ENCODE results near the gene LAMC1.
A peak's percentile ranks its signal among the peaks of the same experiment; 100 is the strongest.
"Not testable (repeated sequence)": the region's sequence is repeated elsewhere in the genome, so short reads cannot be mapped to it uniquely, and the experiment has no call there.

LAMC1 gene

GRCh38 chr1:183114441-183114840, 91.2 kb downstream of the LAMC1 start:
- no peak for DNase-seq

DNA sequence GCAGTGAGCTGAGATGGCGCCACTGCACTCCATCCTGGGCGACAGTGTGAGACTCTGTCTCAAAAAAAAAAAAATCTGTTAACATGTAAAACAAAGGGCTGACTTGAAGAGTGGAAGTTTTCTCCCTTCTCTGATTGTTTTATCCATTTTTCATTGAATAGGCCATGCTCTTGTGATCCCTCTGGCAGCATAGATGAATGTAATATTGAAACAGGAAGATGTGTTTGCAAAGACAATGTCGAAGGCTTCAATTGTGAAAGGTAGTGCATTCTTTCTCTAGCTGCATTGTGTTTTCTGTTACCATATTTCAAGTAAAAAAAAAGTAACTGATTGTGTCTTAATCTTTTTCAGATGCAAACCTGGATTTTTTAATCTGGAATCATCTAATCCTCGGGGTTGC, 93.2 kb downstream of the LAMC1 start:
- DNase-seq, result no peak

- DNase-seq, result no peak
Measured at GRCh38 chr1:183121609-183122008, 98.4 kb downstream of the LAMC1 start.

DNA sequence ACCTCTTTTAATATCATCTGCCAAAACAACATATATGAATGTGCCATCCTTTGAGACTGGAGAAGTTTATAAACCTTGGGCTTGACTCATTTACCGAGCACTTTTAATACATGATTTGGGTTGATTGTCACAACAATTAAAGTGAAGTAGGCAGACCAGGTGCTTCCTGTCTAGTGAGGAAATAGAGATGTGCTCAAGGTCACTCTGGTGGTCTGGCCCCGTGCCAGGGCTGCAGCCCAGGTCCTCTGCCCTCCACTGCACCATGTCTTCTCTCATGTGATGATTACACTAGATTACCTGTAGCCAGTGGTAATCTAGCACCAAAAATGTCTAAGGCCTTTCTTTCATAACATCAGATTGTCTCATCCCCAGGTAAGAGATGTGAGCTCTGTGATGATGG, 101.0 kb downstream of the LAMC1 start:
- DNase-seq, result peak; percentile 19

DNA sequence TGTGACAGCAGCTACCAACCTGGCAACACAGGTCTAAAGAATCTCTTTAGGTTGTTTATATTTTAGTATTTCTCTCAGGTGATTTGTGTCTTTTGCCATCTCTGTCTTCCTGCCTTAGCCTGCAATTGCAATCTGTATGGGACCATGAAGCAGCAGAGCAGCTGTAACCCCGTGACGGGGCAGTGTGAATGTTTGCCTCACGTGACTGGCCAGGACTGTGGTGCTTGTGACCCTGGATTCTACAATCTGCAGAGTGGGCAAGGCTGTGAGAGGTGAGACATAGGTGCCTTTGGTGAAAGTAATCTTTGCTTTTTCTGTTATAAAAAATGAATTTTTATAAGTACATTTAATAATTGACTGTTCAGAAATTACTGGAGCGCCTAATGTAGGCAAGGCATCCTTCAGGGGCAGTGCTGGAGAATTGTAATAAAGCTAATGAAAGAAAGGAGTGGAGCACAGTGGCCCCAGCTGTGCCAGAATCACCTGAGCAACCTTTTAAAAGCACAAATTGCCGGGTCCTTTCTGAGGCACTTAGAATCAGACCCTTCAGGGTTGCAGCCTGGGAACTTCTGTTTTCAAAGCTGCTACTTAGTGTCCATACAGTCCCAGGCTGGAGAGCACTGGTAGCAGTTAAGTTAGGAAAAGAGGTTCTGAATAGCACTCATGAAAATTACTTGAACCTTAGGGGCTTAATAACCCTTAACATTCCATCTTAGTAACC, 102.2 kb downstream of the LAMC1 start:
- DNase-seq, result no peak

- no peak for DNase-seq
Measured at GRCh38 chr1:183126000-183126366, 102.8 kb downstream of the LAMC1 start.

DNA sequence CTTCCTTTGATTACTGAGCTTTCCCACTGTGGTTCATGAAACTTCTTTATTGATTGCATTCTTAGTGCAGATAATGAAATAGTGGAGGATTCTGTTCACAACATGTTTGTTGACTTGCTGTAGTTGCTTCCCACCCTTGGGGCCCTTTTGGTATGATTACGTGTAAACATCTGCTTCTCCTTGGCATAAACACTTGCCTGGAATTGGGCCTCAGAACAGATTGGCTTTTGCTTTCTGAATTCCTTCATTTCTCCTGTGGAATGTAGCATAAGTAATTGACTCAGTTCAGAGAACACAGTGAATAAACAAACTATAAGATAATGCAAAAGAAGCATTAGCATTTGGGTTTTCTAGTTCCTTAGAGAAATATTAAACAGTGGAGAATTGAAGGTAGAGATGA, 103.3 kb downstream of the LAMC1 start:
- no peak for DNase-seq

GRCh38 chr1:183129921-183130690, 106.9 kb downstream of the LAMC1 start:
- DNase-seq, result no peak

GRCh38 chr1:183131166-183131565, 107.9 kb downstream of the LAMC1 start:
- DNase-seq, result peak; percentile 17

GRCh38 chr1:183135336-183135735, 112.1 kb downstream of the LAMC1 start:
- no peak for DNase-seq

- DNase-seq, result no peak
Measured at GRCh38 chr1:183137782-183138181, 114.6 kb downstream of the LAMC1 start.

DNA sequence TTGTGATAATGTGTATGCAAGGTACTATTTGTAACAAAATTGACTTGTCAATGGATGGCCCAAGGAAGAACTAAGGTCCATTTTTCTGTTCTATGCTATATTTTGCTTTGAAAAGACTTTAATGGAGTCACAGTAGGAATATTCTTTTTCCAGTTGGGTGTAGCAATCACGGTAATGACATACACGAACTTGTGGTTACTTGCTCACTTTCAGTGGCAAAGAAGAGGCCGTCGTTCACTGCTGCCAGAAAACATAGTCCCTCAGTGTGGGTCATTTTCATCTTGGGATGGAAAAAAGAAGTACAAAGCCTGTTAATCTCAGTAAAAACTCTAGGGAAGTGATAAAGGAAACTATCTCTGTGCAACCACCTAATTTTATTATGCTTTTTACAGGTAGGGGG, 115.1 kb downstream of the LAMC1 start:
- DNase-seq, result no peak

DNA sequence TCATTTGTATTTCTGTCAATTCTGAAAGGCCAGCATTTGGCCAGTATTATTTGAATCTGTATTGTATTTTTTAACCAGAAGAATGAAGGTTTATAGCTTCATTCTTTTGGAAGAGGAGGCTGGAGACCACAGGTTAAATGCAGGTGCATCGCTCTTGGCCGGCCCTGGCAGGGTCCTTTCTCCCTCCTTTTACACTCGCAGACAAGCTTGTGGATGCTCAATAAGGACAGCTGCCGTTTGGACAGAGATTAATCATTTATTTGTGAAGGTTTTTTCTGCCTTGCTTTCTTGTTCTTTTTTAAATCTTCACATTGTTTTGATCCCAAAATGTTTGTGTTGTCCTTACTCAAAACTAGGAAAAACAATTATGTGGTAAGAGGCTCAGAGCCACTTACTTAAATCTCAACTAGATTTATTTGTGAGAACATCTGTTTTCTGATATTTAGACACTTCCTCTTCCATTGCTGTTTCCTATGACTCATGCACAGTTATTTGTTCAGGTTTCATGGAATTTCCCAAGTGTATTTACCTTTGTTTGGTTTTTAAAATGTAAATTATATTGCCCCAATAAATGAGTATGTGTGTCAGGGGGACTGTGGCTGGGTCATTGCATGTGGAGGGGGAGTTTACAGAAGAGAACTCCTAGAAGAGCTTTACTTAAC, 116.2 kb downstream of the LAMC1 start:
- no peak for DNase-seq

DNA sequence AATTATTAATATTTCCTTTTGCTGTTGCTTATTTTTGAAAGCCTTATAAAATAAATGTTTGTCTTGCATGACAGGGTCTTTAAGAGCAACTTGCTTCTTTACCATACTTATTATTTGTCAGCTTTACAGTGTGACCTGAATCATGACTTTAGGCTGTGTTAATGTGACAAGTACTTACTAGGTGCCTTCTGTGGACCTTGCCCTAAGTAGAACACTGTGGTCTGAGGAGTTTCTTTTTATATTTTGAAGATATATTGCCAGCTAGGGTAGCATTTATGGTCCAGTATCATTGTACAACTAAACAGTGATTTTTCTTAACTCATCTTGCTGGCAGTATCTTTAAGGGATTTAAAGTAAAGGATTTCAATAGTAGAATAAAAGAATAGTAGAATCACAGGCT, 117.4 kb downstream of the LAMC1 start:
- DNase-seq, result no peak

DNA sequence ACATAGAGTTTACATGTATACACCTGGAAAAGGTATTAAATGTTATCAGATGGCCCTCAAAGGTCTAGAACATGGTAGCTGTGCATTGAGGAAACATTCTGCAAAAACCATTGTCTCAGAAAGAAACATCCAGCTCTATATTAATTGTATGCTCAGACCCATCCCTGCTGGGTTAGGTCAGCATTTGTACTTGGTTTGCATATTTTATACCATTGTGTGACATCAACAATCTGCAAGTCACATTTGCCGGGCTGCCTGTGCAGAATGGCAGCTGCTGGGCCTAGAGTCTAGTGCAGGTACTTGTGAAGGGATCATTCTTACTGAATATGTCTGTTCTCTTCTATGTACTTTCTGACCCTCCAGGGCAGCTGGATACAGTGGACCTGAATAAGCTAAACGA, 119.0 kb downstream of the LAMC1 start:
- no peak for DNase-seq

DNA sequence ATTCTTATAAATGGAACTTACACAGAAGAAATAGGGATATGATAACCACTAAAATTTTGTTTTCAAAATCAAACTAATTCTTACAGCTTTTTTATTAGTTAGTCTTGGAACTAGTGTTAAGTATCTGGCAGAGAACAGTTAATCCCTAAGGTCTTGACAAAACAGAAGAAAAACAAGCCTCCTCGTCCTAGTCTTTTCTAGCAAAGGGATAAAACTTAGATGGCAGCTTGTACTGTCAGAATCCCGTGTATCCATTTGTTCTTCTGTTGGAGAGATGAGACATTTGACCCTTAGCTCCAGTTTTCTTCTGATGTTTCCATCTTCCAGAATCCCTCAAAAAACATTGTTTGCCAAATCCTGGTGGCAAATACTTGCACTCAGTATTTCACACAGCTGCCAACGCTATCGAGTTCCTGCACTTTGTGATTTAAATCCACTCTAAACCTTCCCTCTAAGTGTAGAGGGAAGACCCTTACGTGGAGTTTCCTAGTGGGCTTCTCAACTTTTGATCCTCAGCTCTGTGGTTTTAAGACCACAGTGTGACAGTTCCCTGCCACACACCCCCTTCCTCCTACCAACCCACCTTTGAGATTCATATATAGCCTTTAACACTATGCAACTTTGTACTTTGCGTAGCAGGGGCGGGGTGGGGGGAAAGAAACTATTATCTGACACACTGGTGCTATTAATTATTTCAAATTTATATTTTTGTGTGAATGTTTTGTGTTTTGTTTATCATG, 120.5 kb downstream of the LAMC1 start:
- DNase-seq, result no peak

DNA sequence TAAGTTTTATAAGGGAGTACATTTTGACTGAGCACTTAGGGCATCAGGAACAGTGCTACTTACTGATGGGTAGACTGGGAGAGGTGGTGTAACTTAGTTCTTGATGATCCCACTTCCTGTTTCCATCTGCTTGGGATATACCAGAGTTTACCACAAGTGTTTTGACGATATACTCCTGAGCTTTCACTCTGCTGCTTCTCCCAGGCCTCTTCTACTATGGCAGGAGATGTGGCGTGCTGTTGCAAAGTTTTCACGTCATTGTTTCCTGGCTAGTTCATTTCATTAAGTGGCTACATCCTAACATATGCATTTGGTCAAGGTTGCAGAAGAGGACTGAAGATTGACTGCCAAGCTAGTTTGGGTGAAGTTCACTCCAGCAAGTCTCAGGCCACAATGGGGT, 121.5 kb downstream of the LAMC1 start:
- DNase-seq, result no peak

DNA sequence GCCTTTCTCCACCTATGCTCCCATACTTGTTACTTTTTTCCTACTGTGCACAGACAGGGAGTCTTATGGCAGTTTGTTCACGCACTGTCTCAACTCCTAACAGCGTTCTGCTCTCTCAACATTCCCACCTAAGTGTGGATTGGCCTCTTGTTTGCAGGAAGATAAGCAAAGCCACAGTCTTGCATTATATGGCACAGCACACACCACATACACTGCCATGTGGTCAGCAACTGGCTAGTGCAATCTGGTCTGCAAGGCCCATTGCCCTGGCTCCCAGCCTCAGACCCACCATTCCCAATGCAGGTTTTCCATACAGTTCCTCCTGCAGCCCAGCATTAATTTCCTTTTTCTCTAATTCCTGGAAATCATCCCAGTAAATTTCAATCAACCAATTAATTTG, 124.5 kb downstream of the LAMC1 start:
- DNase-seq, result no peak

- no peak for DNase-seq
Measured at GRCh38 chr1:183148599-183148998, 125.4 kb downstream of the LAMC1 start.

GRCh38 chr1:183149273-183149672, 126.1 kb downstream of the LAMC1 start:
- no peak for DNase-seq

DNA sequence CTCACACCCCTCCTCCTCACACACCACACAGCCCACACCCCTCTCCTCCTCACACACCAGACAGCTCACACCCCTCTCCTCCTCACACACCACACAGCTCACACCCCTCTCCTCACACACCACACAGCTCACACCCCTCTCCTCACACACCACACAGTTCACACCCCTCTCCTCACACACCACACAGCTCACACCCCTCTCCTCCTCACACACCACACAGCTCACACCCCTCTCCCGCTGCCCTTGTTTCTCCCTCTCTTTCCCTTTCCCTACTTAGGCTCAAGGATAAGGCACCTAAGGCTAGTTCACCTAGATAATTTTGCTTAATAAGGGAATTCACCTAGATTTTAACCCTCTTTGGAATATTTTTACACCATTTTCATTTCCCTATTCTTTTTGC, 126.8 kb downstream of the LAMC1 start:
- not testable (repeated sequence) for DNase-seq

DNA sequence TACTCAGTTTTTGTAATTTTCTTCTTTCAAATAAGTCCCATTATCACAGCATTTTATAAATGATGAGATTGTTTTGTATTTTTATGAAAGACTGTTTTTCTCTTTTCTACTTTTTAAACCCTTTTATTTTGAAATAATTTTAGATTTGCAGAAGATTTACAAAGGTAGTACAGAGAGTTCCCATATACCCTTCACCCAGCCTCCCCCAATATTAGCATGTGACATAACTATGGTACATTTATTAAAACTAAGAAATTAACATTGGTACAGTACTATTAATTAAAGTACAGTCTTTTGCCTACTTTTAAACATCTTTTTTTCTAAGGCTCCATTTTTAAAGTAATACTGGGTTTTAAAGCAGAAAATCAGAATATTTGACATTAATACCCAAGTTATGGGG, 127.2 kb downstream of the LAMC1 start:
- no peak for DNase-seq

- DNase-seq, result no peak
Measured at GRCh38 chr1:183152180-183152579, 129.0 kb downstream of the LAMC1 start.

All from hematopoietic multipotent progenitor cell treated with erythropoietin and hydrocortisone succinate and interleukin-3 and kit ligand, for 4 days (in vitro differentiated cells).